Mesenchymal stem cell (in vitro differentiated cells and primary cell): ENCODE results near the gene RD3L.
A peak's percentile ranks its signal among the peaks of the same experiment; 100 is the strongest.

Source experiments
- DNase-seq: peaks from one replicate; pipeline ENCODE4 v3.0.0-alpha.2; 2013
- H2AFZ ChIP-seq: one replicate; pipeline ENCODE4 v1.6.1; 2013; ENCODE audit warnings: low read depth, mild to moderate bottlenecking, control low read depth, inconsistent platforms, low read length, moderate library complexity
- H2AK5ac ChIP-seq: 2 replicates; pipeline ENCODE4 v1.6.1; 2013; ENCODE audit warnings: low read length, moderate library complexity, mild to moderate bottlenecking, inconsistent platforms; ENCODE audit not compliant: severe bottlenecking
- H2BK120ac ChIP-seq: one replicate; pipeline ENCODE4 v1.6.1; 2013; ENCODE audit warnings: low read depth, mild to moderate bottlenecking, inconsistent platforms, low read length, moderate library complexity
- H2BK12ac ChIP-seq, 2 experiments: one replicate each; pipeline ENCODE4 v1.6.1; 2013; ENCODE audit warnings: inconsistent platforms in 2 of 2, low read length in 2 of 2, mild to moderate bottlenecking in 2 of 2, moderate library complexity in 2 of 2, control low read depth in 1 of 2
- H2BK15ac ChIP-seq: one replicate; pipeline ENCODE4 v1.6.1; 2013; ENCODE audit warnings: mild to moderate bottlenecking, low read depth, inconsistent platforms; ENCODE audit not compliant: poor library complexity, severe bottlenecking
- H2BK5ac ChIP-seq: 2 replicates; pipeline ENCODE4 v1.6.1; 2013; ENCODE audit warnings: low read depth, mild to moderate bottlenecking, low read length, control low read depth, inconsistent platforms; ENCODE audit not compliant: poor library complexity, severe bottlenecking
- H3K14ac ChIP-seq, 2 experiments: one replicate each; pipeline ENCODE4 v1.6.1; 2013; ENCODE audit warnings: inconsistent platforms in 2 of 2, low read length in 2 of 2, control low read depth in 1 of 2, mild to moderate bottlenecking in 1 of 2, moderate library complexity in 1 of 2
- H3K18ac ChIP-seq, 2 experiments: one replicate each; pipeline ENCODE4 v1.6.1; 2013; ENCODE audit warnings: inconsistent platforms in 2 of 2, low read length in 2 of 2, control low read depth in 1 of 2, low read depth in 1 of 2, mild to moderate bottlenecking in 1 of 2
- H3K23ac ChIP-seq, 2 experiments: one replicate each; pipeline ENCODE4 v1.6.1; 2013; ENCODE audit warnings: inconsistent platforms in 2 of 2, low read length in 2 of 2, mild to moderate bottlenecking in 2 of 2, moderate library complexity in 2 of 2, control low read depth in 1 of 2
- H3K27ac ChIP-seq: 2 replicates; pipeline ENCODE4 v1.5.1; 2013; ENCODE audit warnings: mild to moderate bottlenecking, moderate library complexity, low read length, control low read depth, inconsistent platforms; ENCODE audit not compliant: poor library complexity, severe bottlenecking
- H3K27me3 ChIP-seq, 2 experiments: 2 replicates each; pipeline versions ENCODE4 v1.6.1 to v1.7.0; 2013; ENCODE audit warnings: low read length in 2 of 2, mild to moderate bottlenecking in 2 of 2, moderate library complexity in 2 of 2, control low read depth in 1 of 2, inconsistent platforms in 1 of 2; ENCODE audit not compliant: control insufficient read depth in 1 of 2, insufficient read depth in 1 of 2
- H3K36me3 ChIP-seq, 2 experiments: 2 replicates each; pipeline versions ENCODE4 v1.6.1 to v1.7.0; 2013; ENCODE audit warnings: low read length in 2 of 2, control low read depth in 1 of 2, inconsistent platforms in 1 of 2, low read depth in 1 of 2, mild to moderate bottlenecking in 1 of 2; ENCODE audit not compliant: insufficient read depth in 2 of 2, control insufficient read depth in 1 of 2
- H3K4ac ChIP-seq, 2 experiments: one replicate each; pipeline ENCODE4 v1.6.1; 2013; ENCODE audit warnings: inconsistent platforms in 2 of 2, low read length in 2 of 2, mild to moderate bottlenecking in 2 of 2, moderate library complexity in 2 of 2, control low read depth in 1 of 2, low read depth in 1 of 2
- H3K4me1 ChIP-seq: 2 replicates; pipeline ENCODE4 v1.6.1; 2013; ENCODE audit warnings: low read depth, low read length, control low read depth; ENCODE audit not compliant: control insufficient read depth, insufficient read depth
- H3K4me2 ChIP-seq: 2 replicates; pipeline ENCODE4 v1.6.1; 2013; ENCODE audit warnings: low read length, mild to moderate bottlenecking, inconsistent platforms; ENCODE audit not compliant: poor library complexity, severe bottlenecking
- H3K4me3 ChIP-seq, 2 experiments: 2 replicates each; pipeline versions ENCODE4 v1.5.1 to v1.7.0; 2013; ENCODE audit warnings: low read length in 2 of 2, mild to moderate bottlenecking in 2 of 2, control low read depth in 1 of 2, low read depth in 1 of 2; ENCODE audit not compliant: insufficient read depth in 1 of 2
- H3K79me1 ChIP-seq: replicated peaks from 2 replicates; pipeline ENCODE4 v1.6.1; 2013; ENCODE audit warnings: mild to moderate bottlenecking, control low read depth, low read length, inconsistent platforms; ENCODE audit not compliant: poor library complexity, severe bottlenecking
- H3K9ac ChIP-seq: 2 replicates; pipeline ENCODE4 v1.7.0; 2013; ENCODE audit warnings: mild to moderate bottlenecking, low read length, moderate library complexity
- H3K9me3 ChIP-seq: 2 replicates; pipeline ENCODE4 v1.7.0; 2013; ENCODE audit warnings: mild to moderate bottlenecking, low read length; ENCODE audit not compliant: control insufficient read depth
- H4K8ac ChIP-seq: one replicate; pipeline ENCODE4 v1.6.1; 2013; ENCODE audit warnings: inconsistent platforms, mild to moderate bottlenecking, low read length, moderate library complexity
- H4K91ac ChIP-seq: one replicate; pipeline ENCODE4 v1.6.1; 2013; ENCODE audit warnings: mild to moderate bottlenecking, low read length, inconsistent platforms
- WGBS: methylation state at CpG from one replicate; pipeline ENCODE4 v1.1.7; 2013; ENCODE audit warnings: mixed read lengths; 5-methylcytosine and 5-hydroxymethylcytosine counted together

Gene RD3L

GRCh38 chr14:103905842-103906456 is 36.4 kb downstream of the RD3L start:
- Histone ChIP-seq H3K18ac (no peak overlapping the region), H3K4me2 (no peak overlapping the region), H3K79me1 (no peaks in the 10 kb centered on the region), H4K91ac (no peak overlapping the region), H3K36me3 (peaks cover under 1 to 4% of the 10 kb centered on the region in 2 experiments), H3K4me3 (no peak overlapping the region), H3K4me1 (peaks cover 16% of the 10 kb centered on the region), H3K9ac (no peak overlapping the region), H3K27me3 (peaks cover 2% of the 10 kb centered on the region in 2 experiments), H2AFZ (no peak overlapping the region), H2BK120ac (no peak overlapping the region), H3K23ac (peak overlapping the region in 1 of 2 experiments; percentile 64), H3K14ac (no peak overlapping the region), H2BK5ac (no peak overlapping the region), H2AK5ac (no peak overlapping the region), H4K8ac (no peak overlapping the region), H3K9me3 (no peaks in the 10 kb centered on the region), H3K4ac (no peak overlapping the region), H2BK12ac (no peak overlapping the region), H3K27ac (no peak overlapping the region), H2BK15ac (no peak overlapping the region)
- 66% methylated on average over 22 of the region's 22 CpGs for WGBS
- no peak for DNase-seq

DNA sequence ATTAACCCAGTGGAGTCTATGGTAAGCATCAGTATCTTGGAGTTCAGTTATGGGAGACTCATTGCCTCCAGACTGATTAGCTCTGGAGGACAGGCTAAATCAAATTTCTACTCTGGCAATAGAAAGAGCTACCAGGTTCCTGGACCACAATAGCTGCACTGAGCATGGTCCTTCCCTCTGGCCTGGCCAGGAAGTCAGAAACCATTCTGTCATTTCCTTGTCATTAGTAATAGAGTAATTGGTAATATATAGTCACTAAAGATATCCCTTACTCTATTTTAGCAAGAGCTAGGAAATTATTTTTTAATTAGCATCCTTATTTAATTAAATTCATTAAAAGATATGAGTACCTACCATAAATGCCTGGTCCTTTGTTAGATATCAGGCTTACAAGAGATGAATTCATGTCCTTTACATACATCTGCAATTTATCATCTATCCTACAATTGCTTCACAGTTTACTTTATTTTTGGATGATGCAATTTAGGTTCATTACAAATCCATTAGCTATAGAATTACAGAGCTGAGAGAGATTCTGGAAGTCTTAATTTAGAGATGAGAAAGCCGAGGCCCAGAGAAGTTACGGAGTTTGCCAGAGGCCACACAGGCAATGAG is 37.7 kb downstream of the RD3L start:
- Histone ChIP-seq H3K9me3 (no peaks in the 10 kb centered on the region), H3K23ac (no peak overlapping the region), H2BK12ac (no peak overlapping the region), H4K91ac (no peak overlapping the region), H3K4me1 (peaks cover 11% of the 10 kb centered on the region), H3K79me1 (no peaks in the 10 kb centered on the region), H3K4me2 (no peak overlapping the region), H3K14ac (no peak overlapping the region), H3K27me3 (peaks cover 4% of the 10 kb centered on the region in 2 experiments), H3K36me3 (peaks cover 0 to 3% of the 10 kb centered on the region in 2 experiments), H3K18ac (no peak overlapping the region), H3K4ac (no peak overlapping the region), H2BK15ac (no peak overlapping the region), H4K8ac (no peak overlapping the region), H2BK5ac (no peak overlapping the region), H2BK120ac (no peak overlapping the region), H3K9ac (no peak overlapping the region), H3K4me3 (no peak overlapping the region), H3K27ac (no peak overlapping the region), H2AK5ac (no peak overlapping the region), H2AFZ (no peak overlapping the region)
- WGBS, result 81% methylated on average over 2 of the region's 2 CpGs
- DNase-seq, result no peak

GRCh38 chr14:103899833-103900232 is 42.5 kb downstream of the RD3L start:
- no peaks in the 10 kb centered on the region for H3K9me3 ChIP-seq
- H3K4me1 ChIP-seq, result peaks cover 14% of the 10 kb centered on the region
- no peak overlapping the region for H3K9ac ChIP-seq
- no peak overlapping the region for H3K14ac ChIP-seq
- H3K4me2 ChIP-seq, result no peak overlapping the region
- H3K4me3 ChIP-seq, result no peak overlapping the region
- H3K4ac ChIP-seq, result no peak overlapping the region
- no peak overlapping the region for H2BK15ac ChIP-seq
- H3K36me3 ChIP-seq, result no peaks in the 10 kb centered on the region
- no peak overlapping the region for H3K27ac ChIP-seq
- no peak for DNase-seq
- no peak overlapping the region for H2BK12ac ChIP-seq
- H2AK5ac ChIP-seq, result no peak overlapping the region
- H3K23ac ChIP-seq, result no peak overlapping the region
- no peak overlapping the region for H4K91ac ChIP-seq
- no peak overlapping the region for H2BK120ac ChIP-seq
- H3K27me3 ChIP-seq, result peaks cover 4 to 9% of the 10 kb centered on the region in 2 experiments
- no peak overlapping the region for H2AFZ ChIP-seq
- WGBS, result 90% methylated on average over 14 of the region's 14 CpGs
- no peaks in the 10 kb centered on the region for H3K79me1 ChIP-seq
- no peak overlapping the region for H3K18ac ChIP-seq
- no peak overlapping the region for H2BK5ac ChIP-seq
- H4K8ac ChIP-seq, result no peak overlapping the region

GRCh38 chr14:103899316-103899715 is 43.0 kb downstream of the RD3L start:
- Histone ChIP-seq H3K4ac (no peak overlapping the region), H3K14ac (no peak overlapping the region), H4K8ac (no peak overlapping the region), H3K79me1 (no peaks in the 10 kb centered on the region), H3K27me3 (peaks cover 4 to 11% of the 10 kb centered on the region in 2 experiments), H3K18ac (no peak overlapping the region), H3K4me2 (no peak overlapping the region), H3K4me1 (peaks cover 14% of the 10 kb centered on the region), H2BK120ac (no peak overlapping the region), H3K4me3 (no peak overlapping the region), H2BK12ac (no peak overlapping the region), H3K23ac (no peak overlapping the region), H2BK15ac (no peak overlapping the region), H4K91ac (no peak overlapping the region), H2BK5ac (no peak overlapping the region), H3K9me3 (no peaks in the 10 kb centered on the region), H2AFZ (no peak overlapping the region), H3K27ac (no peak overlapping the region), H2AK5ac (no peak overlapping the region), H3K36me3 (no peaks in the 10 kb centered on the region), H3K9ac (no peak overlapping the region)
- 70% methylated on average over 13 of the region's 13 CpGs for WGBS
- no peak for DNase-seq
